C4-2B (cell line): ENCODE data around the gene LRMDA.

Source experiments
- CTCF ChIP-seq: fragments of 450-650 bp; conservative IDR thresholded peaks from 2 replicates; pipeline ENCODE4 v1.5.1; 2017; ENCODE audit warnings: mild to moderate bottlenecking
- ZFX ChIP-seq: fragments of 450-650 bp; IDR thresholded peaks from 2 replicates; pipeline ENCODE4 v1.6.1; 2017

GRCh38 chr10:76331742-76332141, 900.3 kb downstream of the LRMDA start:
- TF ChIP-seq CTCF: no peak
- no peak for TF ChIP-seq ZFX
